WTC11 (cell line): ENCODE measurements around the gene PGM2L1. TPM values are rescaled to one million over a fixed set of nuclear protein-coding genes. Genes with fewer than 3 reads are reported as not detected.

Source experiments
- ATAC-seq: fragments of 200-7000 bp; cut with Tn5 transposase; 2 replicates; pipeline ENCODE4 v1.10.0; 2021; ENCODE audit warnings: mild to moderate bottlenecking, moderate library complexity
- CTCF ChIA-PET: fragments of 300-600 bp; sonication (Branson Sonifier 250); formaldehyde crosslinking; loops from one replicate; lab custom pipeline; 2021; ENCODE audit warnings: antibody characterized with exemption; lab: Charles Lee
- POLR2A ChIA-PET: fragments of 350-600 bp; sonication (Branson Sonifier 250); formaldehyde crosslinking; loops from one replicate; lab custom pipeline; 2021; ENCODE audit warnings: antibody characterized with exemption; lab: Charles Lee
- DNase-seq: peaks from one replicate; pipeline ENCODE4 v3.0.0; 2021; ENCODE audit warnings: low spot score
- H3K27ac Mint-ChIP-seq: 2 replicates; pipeline ENCODE4 v1.8.0; 2021; ENCODE audit warnings: mixed read lengths
- H3K27me3 Mint-ChIP-seq: 2 replicates; pipeline ENCODE4 v1.8.0; 2021; ENCODE audit warnings: low read depth, mild to moderate bottlenecking, moderate library complexity, mixed read lengths
- H3K36me3 Mint-ChIP-seq: 2 replicates; pipeline ENCODE4 v1.8.0; 2021; ENCODE audit warnings: mixed read lengths
- H3K4me1 Mint-ChIP-seq: 2 replicates; pipeline ENCODE4 v1.8.0; 2022; ENCODE audit warnings: mixed read lengths
- H3K4me3 Mint-ChIP-seq: 2 replicates; pipeline ENCODE4 v1.8.0; 2021; ENCODE audit warnings: mild to moderate bottlenecking, moderate library complexity, mixed read lengths
- H3K9me3 Mint-ChIP-seq: 2 replicates; pipeline ENCODE4 v1.8.0; 2021; ENCODE audit warnings: mixed read lengths
- AR ChIP-seq: fragments of 250-450 bp; sonication (Bioruptor Pico); IDR thresholded peaks from 2 replicates; pipeline ENCODE4 v1.9.0; 2021; ENCODE audit warnings: mild to moderate bottlenecking
- CREM ChIP-seq: sonication (generic); formaldehyde crosslinking; IDR thresholded peaks from 2 replicates; pipeline ENCODE4 v1.8.1; 2022; ENCODE audit warnings: mild to moderate bottlenecking, missing genetic modification reagents, moderate library complexity
- EMX1 ChIP-seq: fragments of 250-450 bp; sonication (Bioruptor Pico); IDR thresholded peaks from 2 replicates; pipeline ENCODE4 v1.8.0; 2021; ENCODE audit warnings: mild to moderate bottlenecking
- ERG ChIP-seq: fragments of 250-450 bp; sonication (Bioruptor Pico); IDR thresholded peaks from 2 replicates; pipeline ENCODE4 v1.8.0; 2021; ENCODE audit warnings: mild to moderate bottlenecking
- ESRRA ChIP-seq: sonication (generic); formaldehyde crosslinking; IDR thresholded peaks from 2 replicates; pipeline ENCODE4 v1.8.1; 2022; ENCODE audit warnings: mild to moderate bottlenecking, missing genetic modification reagents, borderline replicate concordance
- IRF2 ChIP-seq: sonication (generic); formaldehyde crosslinking; IDR thresholded peaks from 2 replicates; pipeline ENCODE4 v1.8.0; 2022; ENCODE audit warnings: low read depth, missing genetic modification reagents, borderline replicate concordance
- SOX15 ChIP-seq: fragments of 250-450 bp; sonication (Bioruptor Pico); IDR thresholded peaks from 2 replicates; pipeline ENCODE4 v1.9.0; 2021; ENCODE audit warnings: mild to moderate bottlenecking
- STAT6 ChIP-seq: sonication (generic); formaldehyde crosslinking; conservative IDR thresholded peaks from 2 replicates; pipeline ENCODE4 v1.8.1; 2023; ENCODE audit warnings: mild to moderate bottlenecking, low read depth, missing genetic modification reagents, moderate library complexity
- TCF7 ChIP-seq: sonication (generic); formaldehyde crosslinking; IDR thresholded peaks from 2 replicates; pipeline ENCODE4 v1.8.0; 2022; ENCODE audit warnings: mild to moderate bottlenecking, low read depth, missing genetic modification reagents, moderate library complexity
- USF1 ChIP-seq: sonication (generic); formaldehyde crosslinking; IDR thresholded peaks from 2 replicates; pipeline ENCODE4 v1.8.0; 2022; ENCODE audit warnings: mild to moderate bottlenecking, missing genetic modification reagents
- ZBTB21 ChIP-seq: sonication (generic); formaldehyde crosslinking; IDR thresholded peaks from 2 replicates; pipeline ENCODE4 v1.8.1; 2023; ENCODE audit warnings: mild to moderate bottlenecking, missing genetic modification reagents, borderline replicate concordance
- ZNF121 ChIP-seq: sonication (generic); formaldehyde crosslinking; IDR thresholded peaks from 2 replicates; pipeline ENCODE4 v1.8.0; 2023; ENCODE audit warnings: missing genetic modification reagents
- total RNA-seq: library from RNA; stranded (reverse); gene quantifications from 3 replicates; pipeline ENCODE4 v1.2.3, GENCODE V29; 2021
- TF ChIP-seq, protein P1 (sequence below): sonication (generic); formaldehyde crosslinking; IDR thresholded peaks from 2 replicates; pipeline ENCODE4 v1.8.0; 2022; ENCODE audit warnings: mild to moderate bottlenecking, missing genetic modification reagents
- TF ChIP-seq, protein P2 (sequence below): sonication (generic); formaldehyde crosslinking; IDR thresholded peaks from 2 replicates; pipeline ENCODE4 v1.8.0; 2022; ENCODE audit warnings: mild to moderate bottlenecking, missing genetic modification reagents
- TF ChIP-seq, protein P3 (sequence below): fragments of 250-450 bp; sonication (Bioruptor Pico); IDR thresholded peaks from 2 replicates; pipeline ENCODE4 v1.9.0; 2021; ENCODE audit warnings: moderate library complexity, mild to moderate bottlenecking, inconsistent platforms, borderline replicate concordance

Gene PGM2L1
- total RNA-seq, 1 experiment from 2014 or later = 34.1 TPM

- no peaks in the 10 kb centered on the region for H3K4me1 Mint-ChIP-seq
- H3K36me3 Mint-ChIP-seq = peaks cover 23% of the 10 kb centered on the region
- H3K4me3 Mint-ChIP-seq = no peak overlapping the region
- no peaks in the 10 kb centered on the region for H3K27me3 Mint-ChIP-seq
- ATAC-seq (no peak), DNase-seq (no peak)
- CTCF ChIA-PET = no interaction called here
- TF ChIP-seq SOX15 (CRISPR knock-in tag) (no peak), ERG (no peak), IRF2 (CRISPR knock-in tag) (no peak), STAT6 (no peak), CREM (CRISPR knock-in tag) (no peak), EMX1 (CRISPR knock-in tag) (no peak), ESRRA (CRISPR knock-in tag) (no peak), AR (CRISPR knock-in tag) (no peak)
- TF ChIP-seq, protein P1, sequence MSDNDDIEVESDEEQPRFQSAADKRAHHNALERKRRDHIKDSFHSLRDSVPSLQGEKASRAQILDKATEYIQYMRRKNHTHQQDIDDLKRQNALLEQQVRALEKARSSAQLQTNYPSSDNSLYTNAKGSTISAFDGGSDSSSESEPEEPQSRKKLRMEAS (CRISPR knock-in tag) = no peak
- peaks cover 5% of the 10 kb centered on the region for H3K9me3 Mint-ChIP-seq
- POLR2A ChIA-PET = interaction anchor here (0.6 kb wide), 1 partner anchor 217 kb away, joined by 3 read pairs; no protein-coding TSS in a partner anchor
- no peak overlapping the region for H3K27ac Mint-ChIP-seq
Measured at GRCh38 chr11:74347381-74347780, 50.9 kb downstream of the PGM2L1 start.

GRCh38 chr11:74345420-74345819, 52.8 kb downstream of the PGM2L1 start:
- no peak for ATAC-seq

More at GRCh38 chr11:74345420-74345819, 52.8 kb downstream of the PGM2L1 start:
- Mint-ChIP-seq H3K27ac (no peak overlapping the region), H3K4me1 (no peaks in the 10 kb centered on the region), H3K36me3 (peaks cover 24% of the 10 kb centered on the region), H3K27me3 (no peaks in the 10 kb centered on the region), H3K9me3 (no peaks in the 10 kb centered on the region), H3K4me3 (no peak overlapping the region)
- ChIA-PET POLR2A (interaction anchor here (0.6 kb wide), 1 partner anchor 14 kb away, joined by 7 read pairs; no protein-coding TSS in a partner anchor), CTCF (no interaction called here)
- no peak for DNase-seq
- TF ChIP-seq ZNF121 (no peak), ZBTB21 (no peak), USF1 (CRISPR knock-in tag) (no peak), ESRRA (CRISPR knock-in tag) (no peak), AR (CRISPR knock-in tag) (no peak), TCF7 (no peak)
- TF ChIP-seq, protein P2, sequence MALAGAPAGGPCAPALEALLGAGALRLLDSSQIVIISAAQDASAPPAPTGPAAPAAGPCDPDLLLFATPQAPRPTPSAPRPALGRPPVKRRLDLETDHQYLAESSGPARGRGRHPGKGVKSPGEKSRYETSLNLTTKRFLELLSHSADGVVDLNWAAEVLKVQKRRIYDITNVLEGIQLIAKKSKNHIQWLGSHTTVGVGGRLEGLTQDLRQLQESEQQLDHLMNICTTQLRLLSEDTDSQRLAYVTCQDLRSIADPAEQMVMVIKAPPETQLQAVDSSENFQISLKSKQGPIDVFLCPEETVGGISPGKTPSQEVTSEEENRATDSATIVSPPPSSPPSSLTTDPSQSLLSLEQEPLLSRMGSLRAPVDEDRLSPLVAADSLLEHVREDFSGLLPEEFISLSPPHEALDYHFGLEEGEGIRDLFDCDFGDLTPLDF (CRISPR knock-in tag) = no peak
- TF ChIP-seq, protein P3, sequence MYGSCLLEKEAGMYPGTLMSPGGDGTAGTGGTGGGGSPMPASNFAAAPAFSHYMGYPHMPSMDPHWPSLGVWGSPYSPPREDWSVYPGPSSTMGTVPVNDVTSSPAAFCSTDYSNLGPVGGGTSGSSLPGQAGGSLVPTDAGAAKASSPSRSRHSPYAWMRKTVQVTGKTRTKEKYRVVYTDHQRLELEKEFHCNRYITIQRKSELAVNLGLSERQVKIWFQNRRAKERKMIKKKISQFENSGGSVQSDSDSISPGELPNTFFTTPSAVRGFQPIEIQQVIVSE (CRISPR knock-in tag) = no peak
